ENCODE results near the gene TMEM52B. TPM values are rescaled to one million over a fixed set of nuclear protein-coding genes. Genes with fewer than 3 reads are reported as not detected.

The TMEM52B gene
- total RNA-seq (2011; cell fraction: chromatin; rRNA removed; ENCODE audit: low replicate concordance): not detected in 2 replicates
- not detected in 2 replicates for total RNA-seq (2011; cell fraction: nucleolus; rRNA removed)
- not detected in 2 replicates for total RNA-seq (2011; cell fraction: nucleoplasm; rRNA removed)
- not detected in 2 replicates for total RNA-seq (2014; rRNA removed)
- total RNA-seq (2014; rRNA removed; fragmentation: Illumina TruSeq; extraction: Trizol): not detected in 2 replicates
- not detected in 2 replicates for total RNA-seq (2015; rRNA removed; fragmentation: Illumina TruSeq; extraction: Trizol)
- not detected in 2 replicates for total RNA-seq (2021)
- polyA plus RNA-seq (2011; rRNA removed): not detected in 2 replicates
- not detected in 2 replicates for polyA plus RNA-seq (2011; cell fraction: cytosol; rRNA removed)
- polyA plus RNA-seq (2011; cell fraction: nucleus; rRNA removed): not detected in 2 replicates
- polyA plus RNA-seq (2012): not detected in 2 replicates
- not detected in 2 replicates for polyA plus RNA-seq (2014; fragmentation: Illumina TruSeq; extraction: Trizol)
- not detected for polyA plus RNA-seq (2014; fragmentation: Nextera tagmentation; extraction: Ambion mirVana)
- polyA plus RNA-seq (2014; rRNA removed): not detected in 2 replicates
- polyA minus RNA-seq (2011; rRNA and poly(A)+ RNA removed): not detected in 2 replicates
- not detected in 2 replicates for polyA minus RNA-seq (2011; cell fraction: cytosol; rRNA and poly(A)+ RNA removed)
- polyA minus RNA-seq (2011; cell fraction: nucleus; rRNA and poly(A)+ RNA removed): not detected in 2 replicates
- Bru-seq, nascent RNA: not detected
- BruChase-seq, experiment 1, labeled RNA remaining after a 2-hour chase: not detected
- not detected for BruChase-seq, experiment 2, labeled RNA remaining after a 6-hour chase
- long read RNA-seq, experiment 1: 0 reads
- long read RNA-seq, experiment 2: 0 reads
- long read RNA-seq, experiment 3: 0 reads

DNA sequence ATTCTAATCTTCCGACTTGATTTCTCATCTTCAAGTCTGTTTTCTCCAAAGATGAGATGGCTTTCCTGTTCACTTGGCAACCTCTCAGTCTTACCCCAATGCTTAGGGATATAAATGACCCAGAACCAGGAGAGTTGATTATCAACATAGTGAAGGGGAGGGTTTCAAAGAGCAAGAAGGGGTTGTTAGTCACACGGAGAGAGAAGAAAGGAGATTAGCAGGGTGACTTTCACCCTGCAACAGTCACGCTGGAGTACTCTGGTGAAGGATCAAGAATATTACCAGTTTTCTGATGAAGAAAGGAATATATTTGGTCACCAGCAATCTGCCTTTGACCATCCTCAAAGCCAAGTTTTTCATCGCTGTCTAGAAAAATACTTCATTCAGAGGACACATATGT is at the start of gene TMEM52B:
Gene TMEM52B (plus strand): TSS at position 212 of the 400 bp plus-strand sequence. CDS start 543 bp downstream, outside the sequence.
- in situ Hi-C loops (cut with MboI): no loop called here
- H3K9me1 ChIP-seq (ENCODE audit: control insufficient read depth, insufficient read depth, low read length): no peaks in the 10 kb centered on the region
- 0% methylated on average over 3 of the region's 4 CpGs for WGBS (ENCODE audit: insufficient coverage, low coverage, missing lambda C conversion rate)
- H4K20me1 ChIP-seq (replicated peaks; ENCODE audit: control insufficient read depth, insufficient read depth, low read length): no peaks in the 10 kb centered on the region
- H3K4me1 ChIP-seq (replicated peaks in 1 of 2; ENCODE audit: control insufficient read depth in 2 of 2, insufficient read depth in 2 of 2, low read length in 2 of 2): no peaks in the 10 kb centered on the region
- intact Hi-C loops (cut with micrococcal nuclease): no loop called here
- ChIA-PET POLR2A (no interaction called here), CTCF (ENCODE audit: low intra/inter-chr PET ratio) (no interaction called here)
- TF ChIP-seq TCF7 (IDR thresholded peaks at IDR 0.05; ENCODE audit: borderline replicate concordance) (no peak), SRSF7 (optimal IDR thresholded peaks at IDR 0.05; ENCODE audit: low read depth, low read length) (no peak)
- TF ChIP-seq, protein P1, sequence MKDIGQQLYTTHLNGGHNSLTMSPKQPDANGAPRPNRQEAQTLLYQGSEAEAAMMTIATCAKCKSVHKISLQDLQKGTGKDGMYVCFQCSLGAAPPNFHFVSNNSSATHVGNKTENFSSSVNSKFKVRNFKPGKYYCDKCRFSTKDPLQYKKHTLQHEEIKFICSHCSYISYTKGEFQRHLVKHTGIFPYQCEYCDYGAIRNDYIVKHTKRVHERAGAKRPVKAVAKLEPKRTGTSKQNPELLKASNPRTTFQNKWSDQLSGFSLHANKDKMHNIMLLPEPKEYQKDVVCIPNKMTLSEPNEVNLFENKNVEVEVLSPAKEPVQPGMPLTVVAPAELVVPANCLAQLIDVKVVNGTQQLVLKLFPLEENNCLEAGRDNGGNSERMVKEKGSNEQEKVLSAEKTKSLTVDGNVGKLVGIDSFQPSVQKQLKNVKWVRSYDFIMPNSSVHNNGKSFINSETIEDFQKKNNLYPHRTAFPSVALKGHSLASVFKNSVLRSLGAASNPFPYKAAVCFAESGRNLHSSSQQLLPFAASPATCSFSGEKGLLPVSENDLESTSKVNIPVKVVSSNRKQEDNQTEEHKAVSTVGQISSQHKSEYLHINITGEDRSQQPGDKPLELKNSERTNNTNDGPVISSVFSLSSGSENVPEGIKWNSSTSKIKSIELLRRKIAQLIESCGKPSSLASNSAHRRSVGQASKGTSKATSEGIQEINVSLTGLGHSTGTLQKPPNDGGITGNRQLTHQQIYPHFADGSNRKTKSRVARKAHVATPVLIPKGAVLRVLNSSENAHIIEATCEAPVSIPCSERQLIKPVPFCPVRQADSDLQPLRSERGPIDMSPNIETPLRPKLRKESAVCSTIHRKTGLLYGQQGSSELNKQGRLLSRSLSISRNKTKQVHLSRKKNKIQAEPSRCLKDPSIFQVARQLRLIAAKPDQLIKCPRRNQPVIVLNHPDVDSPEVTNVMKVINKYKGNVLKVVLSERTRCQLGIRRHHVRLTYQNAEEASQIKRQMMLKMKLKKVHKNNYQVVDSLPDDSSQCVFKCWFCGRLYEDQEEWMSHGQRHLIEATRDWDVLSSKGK (CRISPR knock-in tag; IDR thresholded peaks at IDR 0.05): no peak
- TF ChIP-seq, protein P2, sequence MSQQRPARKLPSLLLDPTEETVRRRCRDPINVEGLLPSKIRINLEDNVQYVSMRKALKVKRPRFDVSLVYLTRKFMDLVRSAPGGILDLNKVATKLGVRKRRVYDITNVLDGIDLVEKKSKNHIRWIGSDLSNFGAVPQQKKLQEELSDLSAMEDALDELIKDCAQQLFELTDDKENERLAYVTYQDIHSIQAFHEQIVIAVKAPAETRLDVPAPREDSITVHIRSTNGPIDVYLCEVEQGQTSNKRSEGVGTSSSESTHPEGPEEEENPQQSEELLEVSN (IDR thresholded peaks at IDR 0.05; ENCODE audit: borderline replicate concordance in 1 of 2, extremely low read depth in 1 of 2, insufficient read depth in 1 of 2, insufficient read length in 1 of 2, low read depth in 1 of 2, low read length in 1 of 2, poor library complexity in 1 of 2, severe bottlenecking in 1 of 2): no peak
- ATAC-seq: no peak
- H3K4me3 ChIP-seq: no peak within 1 kb of the TSS
- peaks cover 0 to 8% of the 10 kb centered on the region in 2 experiments; a peak in 4 of 5 replicates for H3K27me3 ChIP-seq (ENCODE audit: control insufficient read depth in 2 of 2, insufficient read depth in 2 of 2, low read length in 2 of 2)
- no peaks in the 10 kb centered on the region for H3K79me2 ChIP-seq (ENCODE audit: control insufficient read depth, insufficient read depth, low read length)
- no TSS peak for BruUV-seq (replicated peaks)
- no peaks in the 10 kb centered on the region for H3K36me3 ChIP-seq (ENCODE audit: control insufficient read depth, insufficient read depth, low read length)
- no peak within 1 kb of the TSS for H3K9ac ChIP-seq (ENCODE audit: insufficient read depth in 1 of 2, low read depth in 2 of 2, low read length in 2 of 2)
- no peak within 1 kb of the TSS for H3K4me2 ChIP-seq (ENCODE audit: insufficient read depth, low read length)
- DNase-seq (ENCODE audit: extremely low read depth in 1 of 4, low spot score in 3 of 4): no peak
- H2AFZ ChIP-seq (ENCODE audit: low read depth, low read length): no peak within 1 kb of the TSS
- no peak within 1 kb of the TSS for H3K27ac ChIP-seq (ENCODE audit: extremely low read depth, low read depth, low read length)
- H3K9me3 ChIP-seq (replicated peaks; ENCODE audit: control insufficient read depth, insufficient read depth, low read depth, low read length): no peaks in the 10 kb centered on the region
- no peak for FAIRE-seq

Data from K562 (cell line).